ENCODE results near the gene AMIGO1.

Gene AMIGO1

DNA sequence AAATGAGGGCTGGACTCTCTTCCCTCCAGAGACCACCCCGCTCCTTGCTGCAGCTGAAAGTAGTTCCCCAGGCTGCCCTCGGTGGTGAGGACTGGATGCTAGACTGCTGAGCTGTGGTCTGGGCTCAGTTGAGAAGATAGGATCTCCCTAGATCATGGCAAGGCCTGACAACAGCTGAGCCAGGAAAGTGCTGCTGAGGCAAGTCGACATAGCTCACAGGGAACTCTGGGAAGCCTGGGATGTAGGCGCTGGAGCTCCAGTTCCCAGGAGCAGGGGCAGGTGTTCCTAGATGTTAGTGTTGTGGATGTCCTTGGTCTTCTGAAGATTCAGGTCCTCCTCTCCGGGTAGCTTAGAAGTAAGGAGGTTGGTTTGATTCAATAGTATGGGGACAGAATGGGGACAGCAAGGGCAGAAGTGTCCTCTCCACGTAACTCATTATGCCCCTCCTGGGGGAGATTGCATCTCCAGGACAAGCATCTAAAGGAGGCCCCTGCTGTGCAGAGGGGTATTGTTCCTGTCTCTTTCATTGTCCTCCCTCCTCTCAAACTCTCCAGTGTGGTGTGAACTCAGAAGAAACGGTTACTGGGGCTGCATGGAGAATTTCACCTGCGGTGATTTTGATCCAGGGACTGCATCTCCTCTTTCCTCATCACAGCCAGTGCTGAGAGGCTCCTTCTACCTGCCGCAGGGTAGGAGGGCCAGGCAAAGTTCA is 11.9 kb downstream of the AMIGO1 start:
- H3K4me3 ChIP-seq (replicated peaks; ENCODE audit: low read depth, low read length), result no peak overlapping the region
- no peak for DNase-seq (ENCODE audit: low read depth)
- TF ChIP-seq, protein P1, sequence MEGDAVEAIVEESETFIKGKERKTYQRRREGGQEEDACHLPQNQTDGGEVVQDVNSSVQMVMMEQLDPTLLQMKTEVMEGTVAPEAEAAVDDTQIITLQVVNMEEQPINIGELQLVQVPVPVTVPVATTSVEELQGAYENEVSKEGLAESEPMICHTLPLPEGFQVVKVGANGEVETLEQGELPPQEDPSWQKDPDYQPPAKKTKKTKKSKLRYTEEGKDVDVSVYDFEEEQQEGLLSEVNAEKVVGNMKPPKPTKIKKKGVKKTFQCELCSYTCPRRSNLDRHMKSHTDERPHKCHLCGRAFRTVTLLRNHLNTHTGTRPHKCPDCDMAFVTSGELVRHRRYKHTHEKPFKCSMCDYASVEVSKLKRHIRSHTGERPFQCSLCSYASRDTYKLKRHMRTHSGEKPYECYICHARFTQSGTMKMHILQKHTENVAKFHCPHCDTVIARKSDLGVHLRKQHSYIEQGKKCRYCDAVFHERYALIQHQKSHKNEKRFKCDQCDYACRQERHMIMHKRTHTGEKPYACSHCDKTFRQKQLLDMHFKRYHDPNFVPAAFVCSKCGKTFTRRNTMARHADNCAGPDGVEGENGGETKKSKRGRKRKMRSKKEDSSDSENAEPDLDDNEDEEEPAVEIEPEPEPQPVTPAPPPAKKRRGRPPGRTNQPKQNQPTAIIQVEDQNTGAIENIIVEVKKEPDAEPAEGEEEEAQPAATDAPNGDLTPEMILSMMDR (IDR thresholded peaks at IDR 0.05; ENCODE audit: low read length, missing control alignments), result no peak

DNA sequence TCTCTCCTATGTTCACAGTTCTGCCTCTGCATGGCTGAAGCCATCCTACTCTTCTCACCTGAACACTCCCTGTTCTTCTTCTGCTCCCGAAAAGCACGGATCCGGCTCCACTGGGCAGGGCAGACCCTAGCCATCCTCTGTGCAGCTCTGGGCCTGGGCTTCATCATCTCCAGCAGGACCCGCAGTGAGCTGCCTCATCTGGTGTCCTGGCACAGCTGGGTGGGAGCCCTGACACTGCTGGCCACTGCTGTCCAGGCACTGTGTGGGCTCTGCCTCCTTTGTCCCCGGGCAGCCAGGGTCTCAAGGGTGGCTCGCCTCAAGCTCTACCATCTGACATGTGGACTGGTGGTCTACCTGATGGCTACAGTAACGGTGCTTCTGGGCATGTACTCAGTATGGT is 13.8 kb downstream of the AMIGO1 start:
- no peak overlapping the region for H3K4me3 ChIP-seq (replicated peaks; ENCODE audit: low read depth, low read length)
- TF ChIP-seq, protein P1 (IDR thresholded peaks at IDR 0.05; ENCODE audit: low read length, missing control alignments), result no peak
- DNase-seq (ENCODE audit: low read depth), result no peak

DNA sequence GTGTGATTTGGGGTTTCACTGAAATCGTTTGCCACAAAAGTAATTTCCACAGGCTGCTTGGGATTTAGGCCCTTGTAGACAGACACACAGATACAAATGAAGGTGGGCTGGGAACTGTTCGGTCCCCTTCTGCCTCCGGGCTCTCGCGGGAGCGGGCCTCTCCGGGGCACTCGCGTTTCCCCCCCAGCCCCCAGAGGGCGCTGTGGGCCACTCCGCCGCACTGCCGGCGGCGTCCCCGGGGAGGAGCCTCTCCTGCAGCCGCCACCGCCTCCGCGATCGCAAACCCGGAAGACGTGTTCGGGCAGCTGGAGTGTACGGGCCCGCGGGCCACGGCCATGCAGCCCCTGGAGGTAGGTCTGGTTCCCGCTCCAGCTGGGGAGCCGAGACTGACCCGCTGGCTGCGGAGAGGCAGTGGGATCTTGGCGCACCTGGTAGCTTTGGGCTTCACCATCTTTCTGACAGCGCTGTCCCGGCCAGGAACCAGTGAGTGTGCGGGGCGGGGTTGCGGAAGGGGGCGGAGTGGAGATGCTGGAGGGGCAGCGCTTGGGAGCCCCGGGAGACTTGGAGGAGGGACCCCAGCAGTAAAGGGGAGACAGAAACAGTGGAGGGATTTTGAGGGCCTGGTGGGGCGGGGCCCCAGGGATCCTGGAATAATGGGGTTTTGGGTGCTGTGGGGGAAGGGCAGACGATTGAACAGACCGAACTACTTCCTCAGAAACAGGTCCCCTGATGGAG is 15.6 kb downstream of the AMIGO1 start, which contains the start of gene CYB561D1:
CYB561D1 (plus strand) TSS at position 290 of the 735 bp plus-strand sequence; CDS start at position 336, 46 bp downstream.
- TF ChIP-seq, protein P1 (IDR thresholded peaks at IDR 0.05; ENCODE audit: low read length, missing control alignments), result peak; percentile 63
- H3K4me3 ChIP-seq (replicated peaks; ENCODE audit: low read depth, low read length), result peak within 1 kb of the TSS; percentile 98
- peak; percentile 82 for DNase-seq (ENCODE audit: low read depth)

DNA sequence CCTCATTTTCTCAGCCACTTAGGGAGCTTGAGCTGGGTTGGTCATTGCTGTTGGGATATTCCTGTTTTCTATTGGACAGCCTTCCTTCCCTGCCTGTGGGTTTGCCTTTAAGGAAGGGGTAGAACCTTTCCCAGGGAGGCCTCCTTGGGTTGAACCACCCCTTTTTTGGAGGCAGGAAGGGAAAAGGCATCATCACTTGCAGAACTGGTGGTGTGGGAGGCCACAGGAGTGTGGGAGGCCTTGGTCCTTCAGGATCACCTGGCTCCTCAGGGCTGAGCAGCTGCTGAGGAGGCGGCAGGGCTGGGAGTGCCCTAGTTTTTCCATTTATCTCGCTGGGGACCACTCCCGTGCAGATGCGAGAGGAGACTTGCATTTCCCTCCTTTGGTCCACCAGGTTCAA is 16.3 kb downstream of the AMIGO1 start:
- no peak for DNase-seq (ENCODE audit: low read depth)
- TF ChIP-seq, protein P1 (IDR thresholded peaks at IDR 0.05; ENCODE audit: low read length, missing control alignments), result no peak
- no peak overlapping the region for H3K4me3 ChIP-seq (replicated peaks; ENCODE audit: low read depth, low read length)

GRCh38 chr1:109492779-109493178 is 16.7 kb downstream of the AMIGO1 start:
- TF ChIP-seq, protein P1 (IDR thresholded peaks at IDR 0.05; ENCODE audit: low read length, missing control alignments), result no peak
- no peak overlapping the region for H3K4me3 ChIP-seq (replicated peaks; ENCODE audit: low read depth, low read length)
- no peak for DNase-seq (ENCODE audit: low read depth)

- TF ChIP-seq, protein P1 (IDR thresholded peaks at IDR 0.05; ENCODE audit: low read length, missing control alignments), result no peak
- no peak overlapping the region for H3K4me3 ChIP-seq (replicated peaks; ENCODE audit: low read depth, low read length)
- DNase-seq (ENCODE audit: low read depth), result no peak
Measured at GRCh38 chr1:109491372-109491771, 18.2 kb downstream of the AMIGO1 start.
